NOMO-1 (cell line): ENCODE data around the gene HSD17B12.

Experiments
- DNase-seq, 2 experiments: peaks; one replicate each; lab custom pipeline; 2025; ENCODE audit not compliant: unreplicated experiment in 2 of 2; lab: John Stamatoyannopoulos, UW

HSD17B12 gene

DNA sequence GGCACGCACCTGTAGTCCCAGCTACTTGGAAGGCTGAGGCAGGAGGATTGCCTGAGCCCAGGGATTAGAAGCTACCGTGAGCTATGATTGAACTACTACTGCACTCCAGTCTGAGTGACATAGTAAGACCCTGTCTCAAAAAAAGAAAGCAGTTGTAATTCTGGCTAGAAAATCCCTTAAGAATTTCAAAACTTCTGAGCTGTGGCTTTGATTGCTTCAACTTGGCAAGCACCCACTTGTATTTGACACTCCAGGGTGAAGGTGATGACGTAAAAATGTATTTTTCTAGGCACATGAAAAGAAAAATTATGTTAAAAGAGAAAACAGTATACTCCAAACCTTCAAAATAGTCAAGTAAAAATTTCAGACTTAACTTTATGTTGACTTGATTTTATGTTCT lies 176.5 kb downstream of the HSD17B12 start:
- DNase-seq: no peak

DNA sequence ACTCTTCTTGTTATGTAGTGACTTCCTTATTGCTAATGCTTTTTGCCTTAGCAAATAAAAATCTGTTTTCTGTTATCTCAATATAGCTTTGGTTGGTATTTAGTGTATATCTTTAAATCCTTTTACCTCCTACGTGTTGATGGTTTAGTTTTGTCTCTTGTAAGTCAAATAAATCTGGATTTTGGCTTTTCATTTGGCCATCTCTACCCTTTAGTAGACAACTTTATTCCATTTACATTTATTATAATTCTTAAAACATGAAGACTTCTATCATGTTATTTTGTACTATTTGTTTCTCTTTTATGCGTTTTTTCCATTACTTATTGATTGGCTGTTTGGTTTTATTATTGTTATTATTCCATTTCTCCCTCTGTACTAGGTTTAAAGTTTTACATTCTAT lies 180.6 kb downstream of the HSD17B12 start:
- DNase-seq: no peak

DNA sequence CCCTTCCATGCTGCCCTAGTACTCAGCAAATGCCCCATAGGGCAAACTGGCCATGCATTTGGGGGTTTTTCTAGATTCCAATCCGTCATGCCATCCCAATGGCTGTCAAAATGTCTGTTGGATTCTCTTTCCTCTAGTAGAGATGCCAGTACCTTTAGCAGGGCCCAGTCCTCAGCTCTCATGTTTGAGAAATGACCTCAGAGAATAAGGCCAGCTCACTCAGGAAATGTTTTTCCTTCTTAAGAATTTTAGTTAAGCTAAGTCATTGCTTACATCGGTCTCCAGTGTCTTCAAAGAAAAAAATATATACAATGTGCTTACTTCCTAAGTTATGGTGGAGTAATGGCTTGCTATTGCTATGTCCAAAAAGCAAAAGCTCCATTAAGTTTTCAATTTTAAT lies 186.0 kb downstream of the HSD17B12 start:
- no peak for DNase-seq

DNA sequence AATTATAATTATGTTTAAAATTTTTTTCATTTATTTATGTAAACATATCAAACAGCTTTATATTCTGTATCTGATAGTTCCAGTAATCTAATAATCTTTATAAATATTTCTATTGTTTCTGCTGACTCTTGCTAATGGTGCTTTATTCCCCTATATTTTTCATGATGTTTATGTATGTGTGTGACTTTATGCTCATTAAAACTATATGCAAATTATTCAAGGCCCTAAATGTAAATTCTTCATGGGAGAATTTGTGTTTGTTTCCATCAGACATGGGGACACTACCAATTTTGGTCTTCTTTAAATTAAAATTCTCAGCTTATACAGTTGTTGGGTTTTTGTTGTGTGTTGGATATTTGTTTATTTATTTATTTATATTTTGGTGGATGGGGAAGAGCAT lies 186.4 kb downstream of the HSD17B12 start:
- no peak for DNase-seq

DNA sequence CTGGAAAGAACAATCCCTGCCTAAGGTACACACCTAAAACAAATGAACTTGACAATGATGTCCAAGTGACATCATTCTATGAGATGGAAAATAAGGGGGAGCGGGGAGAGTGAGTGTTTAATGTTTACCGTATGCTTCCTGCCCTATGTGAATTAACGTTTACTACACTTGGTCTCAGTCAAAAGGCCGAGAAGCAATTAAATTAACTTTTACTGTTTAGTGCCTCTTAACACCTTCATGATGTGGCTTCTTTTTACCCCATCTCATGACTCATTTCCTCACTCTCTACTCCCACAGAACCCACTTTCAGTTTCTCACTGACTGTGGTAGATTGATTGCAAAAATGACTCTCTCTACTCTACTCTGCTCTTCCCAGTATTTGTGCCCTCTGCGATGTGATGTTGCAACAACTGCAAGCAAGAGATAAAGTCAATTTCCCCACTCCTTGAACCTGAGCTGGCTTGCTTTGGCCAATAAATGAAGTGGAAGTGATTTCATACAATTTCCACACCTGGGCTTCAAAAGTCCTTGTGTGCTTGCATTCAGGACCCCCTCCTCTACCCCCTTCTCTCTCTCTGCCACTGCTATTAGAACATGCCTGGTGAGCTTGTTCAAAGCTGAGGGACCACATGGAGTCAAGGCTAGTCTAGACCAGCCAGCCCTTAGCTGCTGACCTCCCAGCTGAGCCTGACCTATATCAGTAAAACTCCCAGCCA lies 188.5 kb downstream of the HSD17B12 start:
- peak; percentile 90 to 99 for DNase-seq

DNA sequence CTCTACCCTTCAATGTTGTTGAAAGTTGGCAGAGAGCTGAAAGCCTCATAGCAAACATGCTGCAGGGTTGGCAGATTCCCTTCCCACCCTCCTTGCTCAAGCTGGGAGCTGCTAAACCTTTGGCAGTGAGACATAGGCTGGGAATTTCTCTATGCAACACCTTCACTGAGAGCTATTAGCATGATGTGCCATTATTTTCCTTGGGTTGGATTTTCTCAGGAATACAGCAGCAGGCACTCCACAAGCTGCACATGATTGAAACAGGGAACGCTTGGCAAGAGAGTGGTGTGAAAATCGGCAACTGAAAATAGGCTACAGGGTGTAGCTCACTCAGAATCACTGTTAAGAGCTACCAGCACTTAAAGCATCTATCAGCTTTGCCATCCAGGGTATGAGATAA lies 190.5 kb downstream of the HSD17B12 start:
- no peak for DNase-seq

DNA sequence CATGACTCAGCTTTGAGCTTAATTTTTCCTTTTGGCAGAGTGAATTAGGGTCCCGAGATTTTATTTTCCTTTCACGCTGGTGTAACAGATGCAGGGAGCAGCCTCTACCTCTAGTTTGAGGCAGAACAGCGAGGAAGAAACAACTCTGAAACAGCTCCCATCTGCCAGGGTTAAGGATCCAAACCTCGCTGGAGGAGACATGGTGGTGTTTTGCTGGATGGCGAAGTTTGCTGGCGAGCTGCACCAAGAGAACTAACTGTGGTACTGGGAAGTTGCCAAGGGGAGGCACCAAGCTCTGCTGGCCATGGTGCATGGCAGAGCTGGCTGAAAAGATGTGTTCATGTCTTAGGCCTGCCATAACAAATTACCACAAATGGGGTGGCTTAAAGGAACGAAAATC lies 192.5 kb downstream of the HSD17B12 start:
- DNase-seq: no peak

DNA sequence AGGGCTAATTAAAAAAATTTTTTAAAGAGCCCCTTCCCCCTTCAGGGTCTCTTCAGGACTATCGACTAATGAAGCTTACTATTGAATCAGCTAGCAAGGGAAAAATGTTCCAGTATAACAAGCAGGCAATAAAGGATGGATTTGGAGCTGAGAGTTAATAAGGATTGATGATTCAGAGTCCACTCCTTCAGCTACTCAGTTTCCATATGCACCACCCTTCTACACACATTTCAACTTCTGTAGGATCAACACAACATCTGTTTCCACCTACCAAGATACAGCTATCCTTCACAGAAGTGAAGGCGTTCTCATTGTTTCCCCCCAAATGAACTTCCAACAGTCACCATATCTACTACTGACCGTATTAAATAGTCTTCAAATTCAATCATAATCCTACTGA lies 193.5 kb downstream of the HSD17B12 start:
- DNase-seq: no peak

DNA sequence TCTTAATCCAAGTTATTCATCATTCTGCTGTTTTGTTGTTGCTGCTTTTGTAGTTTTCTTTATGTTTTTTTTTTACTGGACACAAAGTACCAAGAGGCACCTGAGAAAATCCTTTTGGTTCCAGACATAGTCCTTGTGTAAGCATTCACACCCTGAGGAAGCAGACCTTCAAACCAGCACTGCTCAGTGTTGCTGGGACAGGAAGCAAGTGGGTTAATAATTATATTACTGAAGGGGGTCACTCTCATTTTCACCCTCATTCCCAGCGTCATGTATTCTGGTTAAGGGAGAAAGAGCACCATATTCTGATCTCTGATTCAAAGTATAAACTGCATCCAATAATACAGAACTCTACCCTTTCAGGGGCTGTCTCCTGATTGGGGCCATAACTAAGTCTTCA lies 194.2 kb downstream of the HSD17B12 start:
- DNase-seq: no peak

DNA sequence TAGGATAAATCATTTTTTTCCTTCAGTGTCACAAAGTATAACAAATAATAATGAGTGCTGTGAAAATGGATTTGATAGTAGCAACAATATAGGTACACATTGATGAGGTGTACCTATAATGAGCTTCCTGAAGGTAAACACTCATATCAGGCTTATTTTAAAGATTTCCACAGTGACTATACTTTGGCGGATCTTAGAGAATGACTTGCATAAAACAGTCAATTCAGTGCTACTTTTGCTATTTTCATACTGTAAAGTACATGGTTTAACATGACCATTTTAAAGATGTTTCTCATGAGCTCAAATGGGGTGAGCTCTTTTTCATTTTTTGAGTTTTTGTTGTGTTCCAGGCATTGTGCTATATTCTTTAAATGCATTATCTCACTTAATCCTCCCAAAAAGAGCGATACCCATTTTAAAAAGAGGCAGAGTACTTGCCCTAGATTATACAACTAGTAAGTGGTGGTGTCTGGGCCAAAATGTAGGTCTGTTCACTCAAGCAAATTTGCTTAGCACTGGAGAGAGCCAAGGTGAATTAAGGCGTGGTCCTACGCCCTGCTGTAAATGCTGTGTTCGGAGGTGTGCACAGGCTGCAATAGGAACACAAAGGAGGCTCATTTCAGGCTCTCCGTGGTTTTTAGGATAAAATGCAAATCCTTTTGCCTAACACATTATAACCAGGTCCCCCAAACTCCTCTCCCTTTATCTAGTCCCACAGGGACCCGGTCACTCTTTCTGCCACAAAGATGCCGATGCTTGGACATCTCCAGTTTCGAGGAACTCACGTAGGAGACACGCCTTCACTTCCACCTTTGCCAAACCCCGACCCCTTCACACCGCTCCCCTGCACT lies 199.5 kb downstream of the HSD17B12 start:
- DNase-seq: no peak

DNA sequence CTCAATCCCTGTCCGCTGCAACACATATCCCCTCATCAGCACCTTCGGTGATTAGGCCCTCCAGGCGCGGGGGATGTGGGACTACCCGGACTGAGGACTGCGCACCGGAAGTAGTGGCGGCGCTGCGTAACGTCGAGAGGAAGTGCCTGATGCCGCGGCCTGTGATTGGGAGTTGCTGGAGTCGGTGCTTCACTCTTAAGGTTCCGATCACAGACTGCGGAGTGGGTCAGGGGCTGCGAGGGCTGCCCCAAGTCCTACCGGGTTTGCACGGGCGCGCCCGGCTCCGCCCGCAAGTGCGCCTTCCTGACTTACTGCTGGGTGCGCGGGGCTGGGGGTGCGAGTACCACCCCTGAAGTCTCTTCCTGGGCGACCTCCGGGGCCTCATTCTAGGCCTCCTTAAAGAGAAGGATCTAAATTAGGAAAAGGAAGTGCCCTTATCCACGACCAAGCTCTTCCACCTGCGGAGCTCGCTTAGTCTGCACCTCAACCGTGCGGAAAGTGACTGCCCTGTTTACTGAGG lies 200.2 kb downstream of the HSD17B12 start, which contains the start of gene ALKBH3:
TSS of gene ALKBH3 (plus strand) at position 192 of the 520 bp plus-strand sequence. CDS start 1,822 bp downstream, outside the sequence.
- DNase-seq: peak; percentile 83 to 92

DNA sequence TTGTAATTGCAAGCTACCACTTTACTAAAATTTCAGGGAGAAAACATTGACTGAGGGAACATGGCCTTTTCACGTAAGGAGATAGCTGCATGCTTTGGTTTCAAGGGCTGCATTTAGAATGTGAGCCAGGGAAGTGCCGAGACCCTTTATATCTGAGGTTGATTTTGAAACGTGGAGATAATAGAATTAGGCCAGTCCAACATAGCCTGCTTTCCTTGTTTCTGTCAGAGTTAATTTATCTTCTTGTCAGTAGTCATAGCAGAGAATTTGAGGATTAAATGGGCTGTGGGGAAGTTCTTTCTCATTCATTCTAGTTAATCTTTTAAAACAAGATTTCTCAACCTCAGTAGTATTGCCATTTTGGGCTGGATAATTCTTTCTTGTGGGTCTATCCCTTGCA lies 212.3 kb downstream of the HSD17B12 start:
- no peak for DNase-seq

DNA sequence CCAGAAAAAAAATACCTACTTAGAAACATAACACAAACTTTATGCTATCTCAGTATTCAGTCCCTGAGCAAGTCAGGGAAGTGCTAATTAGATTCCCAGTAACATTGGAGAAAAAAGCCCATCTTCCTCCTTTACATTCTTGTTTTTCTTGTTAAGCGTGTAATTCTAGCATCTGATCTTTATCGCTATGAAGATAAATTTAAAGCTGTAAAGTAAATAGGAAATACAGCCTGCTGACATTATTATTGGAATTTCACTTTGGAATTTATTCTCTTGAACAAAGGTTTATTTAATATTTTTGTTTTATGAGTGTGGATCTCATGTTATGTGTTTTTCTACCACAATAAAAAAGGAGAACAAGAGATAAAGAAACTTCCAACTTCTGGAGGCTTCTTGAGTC lies 214.0 kb downstream of the HSD17B12 start:
- DNase-seq: no peak

DNA sequence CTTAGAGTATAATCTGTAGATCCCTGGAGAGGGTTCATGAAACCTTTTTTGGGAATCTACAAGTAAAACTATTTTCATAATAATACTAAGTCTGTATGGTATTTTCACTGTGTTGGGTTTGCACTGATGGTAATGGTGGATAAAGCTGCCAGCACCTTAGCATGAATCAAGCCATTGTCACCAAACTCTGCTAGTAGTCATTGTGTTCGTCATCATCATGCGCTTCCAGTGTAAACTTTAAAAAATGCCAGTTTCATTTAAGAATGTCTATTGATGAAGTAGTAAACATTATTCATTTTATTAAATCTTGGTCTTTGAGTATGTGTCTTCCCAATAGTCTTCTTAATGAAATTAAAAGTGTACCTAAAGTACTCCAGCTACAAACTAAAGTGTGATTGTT lies 215.1 kb downstream of the HSD17B12 start:
- no peak for DNase-seq

DNA sequence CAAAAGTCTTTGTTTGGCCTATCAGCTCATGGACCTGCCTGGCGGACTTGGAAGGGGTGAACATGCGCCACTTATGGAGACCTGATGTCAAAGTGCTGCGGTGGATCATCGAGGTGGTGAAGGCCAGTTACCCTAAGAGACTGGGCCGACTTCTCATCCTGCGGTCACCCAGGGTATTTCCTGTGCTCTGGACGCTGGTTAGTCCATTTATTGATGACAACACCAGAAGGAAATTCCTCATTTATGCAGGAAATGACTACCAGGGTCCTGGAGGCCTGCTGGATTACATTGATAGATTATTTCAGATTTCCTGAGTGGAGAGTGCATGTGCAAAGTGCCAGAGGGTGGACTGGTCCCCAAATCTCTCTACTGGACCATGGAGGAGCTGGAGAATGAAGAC lies 218.0 kb downstream of the HSD17B12 start:
- no peak for DNase-seq

DNA sequence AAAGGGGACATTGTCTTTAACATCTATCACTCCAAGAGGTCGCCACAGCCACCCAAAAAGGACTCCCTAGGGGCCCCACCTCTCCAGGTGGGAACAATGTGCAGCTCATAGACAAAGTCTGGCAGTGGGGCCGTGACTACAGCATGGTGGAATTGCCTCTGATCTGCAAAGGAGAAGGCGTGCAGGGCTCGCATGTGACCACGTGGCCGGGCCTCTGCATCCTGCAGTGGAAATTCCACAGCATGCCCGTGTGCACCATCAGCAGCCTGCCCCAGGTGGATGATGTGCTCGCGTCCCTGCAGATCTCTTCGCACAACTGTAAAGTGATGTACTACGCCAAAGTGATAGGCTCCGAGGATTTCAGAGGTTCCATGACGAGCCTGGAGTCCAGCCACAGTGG lies 218.6 kb downstream of the HSD17B12 start:
- no peak for DNase-seq

DNA sequence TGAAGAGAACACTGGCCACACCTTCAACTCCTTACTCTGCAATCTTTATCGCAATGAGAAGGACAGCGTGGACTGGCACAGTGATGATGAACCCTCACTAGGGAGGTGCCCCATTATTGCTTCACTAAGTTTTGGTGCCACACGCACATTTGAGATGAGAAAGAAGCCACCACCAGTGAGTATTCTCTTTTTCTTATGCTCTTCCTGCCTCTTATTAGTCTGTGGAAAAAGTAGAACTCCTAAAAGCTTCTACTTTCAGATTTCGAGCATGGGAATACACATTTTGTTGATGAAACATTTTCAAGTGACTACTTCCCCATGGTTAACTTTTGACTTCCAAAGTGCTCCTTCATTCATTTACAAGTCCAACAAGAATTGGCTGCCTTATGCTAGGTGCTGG lies 221.0 kb downstream of the HSD17B12 start:
- DNase-seq: no peak

DNA sequence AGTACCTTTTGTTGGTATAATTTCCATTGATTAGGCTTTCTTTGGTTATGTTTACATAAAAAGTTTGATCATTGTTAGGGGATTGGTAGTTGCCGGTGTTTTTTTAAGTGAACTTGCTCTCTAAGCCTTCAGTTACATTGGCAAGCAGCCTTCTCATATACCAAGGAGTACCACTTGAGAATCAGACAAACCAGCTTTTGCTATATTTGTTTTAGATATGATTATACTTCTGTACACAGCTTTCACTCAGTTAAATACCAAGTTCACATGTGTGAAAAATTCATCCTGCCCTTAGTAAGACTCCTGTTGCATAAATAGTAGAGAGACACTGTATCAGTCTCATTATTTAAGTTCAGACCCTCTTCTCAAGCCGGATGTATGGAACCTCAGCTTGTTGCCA lies 222.5 kb downstream of the HSD17B12 start:
- no peak for DNase-seq

DNA sequence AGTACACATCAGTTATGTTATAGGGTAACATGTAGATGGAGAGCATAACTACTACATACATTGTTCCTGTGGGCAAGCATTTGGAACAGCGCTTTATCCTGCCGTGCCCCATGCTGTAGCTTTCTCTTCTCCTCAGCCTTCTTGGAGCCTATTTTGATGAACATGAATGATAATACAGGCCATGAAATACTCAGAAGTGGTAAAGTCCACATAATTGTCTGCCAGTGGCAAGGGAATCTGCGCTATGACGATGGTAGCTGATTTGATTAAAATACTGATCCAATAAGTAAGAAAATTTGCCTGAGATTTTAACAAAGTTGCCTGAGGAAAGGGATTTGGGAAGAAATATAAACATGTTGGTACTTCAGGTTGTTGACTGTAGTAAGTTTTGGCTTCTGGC lies 223.4 kb downstream of the HSD17B12 start:
- no peak for DNase-seq

DNA sequence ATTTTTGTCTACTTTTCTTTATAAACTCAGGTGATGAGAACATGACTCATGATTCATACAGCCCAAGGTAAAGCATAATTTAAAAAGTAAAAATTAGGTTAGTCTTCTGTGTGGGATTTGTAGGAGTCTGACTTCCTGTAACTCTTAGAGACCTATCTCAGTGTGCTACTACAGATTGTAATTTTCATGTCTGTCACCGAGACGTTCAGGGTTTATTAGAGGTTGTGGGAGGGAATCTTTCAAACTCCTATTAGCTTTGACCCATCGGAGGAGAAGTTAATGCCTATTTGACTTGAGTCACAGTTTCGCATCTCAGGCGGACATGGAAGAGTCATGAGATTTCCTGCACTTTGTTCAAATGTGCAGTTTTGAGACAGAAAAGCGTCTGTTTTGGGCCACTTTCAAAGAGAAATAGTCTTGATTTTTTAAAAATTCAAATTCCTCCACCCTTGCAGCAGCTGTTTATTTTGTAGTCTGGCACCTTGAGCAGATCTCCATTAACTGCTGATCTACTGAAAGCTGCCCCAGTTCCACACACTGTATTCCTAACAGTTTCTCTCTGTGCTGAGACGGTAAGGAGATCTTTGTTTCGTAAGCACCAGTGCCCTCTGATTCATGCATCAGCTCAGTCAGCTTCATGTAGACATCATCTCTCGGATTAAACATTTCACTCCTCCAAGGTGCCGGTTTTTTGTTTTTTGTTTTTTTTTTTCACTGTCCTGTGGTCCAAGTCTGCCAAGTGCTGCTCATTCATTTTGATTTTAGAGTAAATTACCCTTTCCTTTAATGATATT lies 224.4 kb downstream of the HSD17B12 start:
- no peak for DNase-seq

DNA sequence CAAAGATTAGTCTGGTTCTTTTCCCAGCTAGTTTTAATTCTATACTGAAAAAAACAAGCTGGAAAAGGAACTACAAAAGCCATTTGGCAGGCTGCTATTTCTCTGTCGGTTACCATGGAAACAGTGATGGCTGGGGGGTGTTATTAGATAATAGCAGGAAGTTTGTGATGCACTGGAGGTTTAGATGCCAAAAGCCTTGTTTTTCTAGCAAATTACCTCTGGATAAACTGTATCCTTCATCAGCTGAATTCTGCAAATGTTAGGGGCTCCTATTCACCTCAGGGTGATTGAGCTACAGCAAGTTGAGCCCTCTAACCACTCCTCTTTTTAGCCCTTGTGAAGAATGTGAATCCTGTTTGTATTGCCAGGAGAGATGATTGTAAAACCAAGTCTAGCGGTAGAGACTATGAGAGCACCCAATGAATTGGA lies 225.3 kb downstream of the HSD17B12 start:
- no peak for DNase-seq
